GM12864 (cell line): ENCODE measurements around the gene SIGLEC6.

ENCODE experiments used
- DNase-seq: peaks from one replicate; pipeline ENCODE4 v3.0.0-alpha.2; 2011; ENCODE audit warnings: low read depth
- H3K4me3 ChIP-seq: 2 replicates; pipeline ENCODE4 v1.5.1; 2011; ENCODE audit warnings: mild to moderate bottlenecking, low read depth, low read length, control low read depth
- TF ChIP-seq, protein P1 (sequence below): IDR thresholded peaks from 2 replicates; pipeline ENCODE4 v1.5.1; 2011; ENCODE audit warnings: low read depth, mild to moderate bottlenecking, moderate library complexity, low read length, control low read depth, inconsistent platforms; ENCODE audit errors: missing control alignments

The SIGLEC6 gene

GRCh38 chr19:51470966-51471365 is 60.5 kb downstream of the SIGLEC6 start:
- TF ChIP-seq, protein P1, sequence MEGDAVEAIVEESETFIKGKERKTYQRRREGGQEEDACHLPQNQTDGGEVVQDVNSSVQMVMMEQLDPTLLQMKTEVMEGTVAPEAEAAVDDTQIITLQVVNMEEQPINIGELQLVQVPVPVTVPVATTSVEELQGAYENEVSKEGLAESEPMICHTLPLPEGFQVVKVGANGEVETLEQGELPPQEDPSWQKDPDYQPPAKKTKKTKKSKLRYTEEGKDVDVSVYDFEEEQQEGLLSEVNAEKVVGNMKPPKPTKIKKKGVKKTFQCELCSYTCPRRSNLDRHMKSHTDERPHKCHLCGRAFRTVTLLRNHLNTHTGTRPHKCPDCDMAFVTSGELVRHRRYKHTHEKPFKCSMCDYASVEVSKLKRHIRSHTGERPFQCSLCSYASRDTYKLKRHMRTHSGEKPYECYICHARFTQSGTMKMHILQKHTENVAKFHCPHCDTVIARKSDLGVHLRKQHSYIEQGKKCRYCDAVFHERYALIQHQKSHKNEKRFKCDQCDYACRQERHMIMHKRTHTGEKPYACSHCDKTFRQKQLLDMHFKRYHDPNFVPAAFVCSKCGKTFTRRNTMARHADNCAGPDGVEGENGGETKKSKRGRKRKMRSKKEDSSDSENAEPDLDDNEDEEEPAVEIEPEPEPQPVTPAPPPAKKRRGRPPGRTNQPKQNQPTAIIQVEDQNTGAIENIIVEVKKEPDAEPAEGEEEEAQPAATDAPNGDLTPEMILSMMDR = no peak
- no peak for DNase-seq
- no peak overlapping the region for H3K4me3 ChIP-seq

DNA sequence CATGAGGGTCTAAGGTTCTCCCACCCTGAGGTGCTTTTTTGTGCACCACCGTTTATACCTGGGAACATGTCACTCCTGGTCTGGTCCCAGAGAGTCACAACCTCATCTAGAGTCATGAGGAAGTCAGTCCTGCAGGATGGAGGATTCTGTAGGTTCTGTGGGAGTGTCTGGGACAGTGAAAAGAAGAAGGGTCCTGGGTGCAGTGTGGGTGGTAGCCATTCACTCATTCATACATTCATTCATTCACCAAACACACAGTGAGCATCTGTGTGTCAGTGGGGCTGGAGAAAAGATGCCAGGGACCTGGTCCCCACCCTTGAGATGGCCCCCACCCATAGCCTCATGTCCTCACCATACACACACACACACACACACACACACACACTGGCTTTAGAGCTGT is 61.8 kb downstream of the SIGLEC6 start:
- no peak overlapping the region for H3K4me3 ChIP-seq
- TF ChIP-seq, protein P1 = no peak
- no peak for DNase-seq

- TF ChIP-seq, protein P1 = no peak
- no peak overlapping the region for H3K4me3 ChIP-seq
- DNase-seq = no peak
These were observed 62.3 kb downstream of the SIGLEC6 start for GRCh38 chr19:51469162-51469561.

- no peak for DNase-seq
- H3K4me3 ChIP-seq = no peak overlapping the region
- TF ChIP-seq, protein P1 = no peak
These were observed 62.9 kb downstream of the SIGLEC6 start for GRCh38 chr19:51468545-51468920.

GRCh38 chr19:51467864-51468544 is 63.5 kb downstream of the SIGLEC6 start:
- no peak for DNase-seq
- TF ChIP-seq, protein P1 = no peak

More at GRCh38 chr19:51467864-51468544, 63.5 kb downstream of the SIGLEC6 start:
- no peak overlapping the region for H3K4me3 ChIP-seq
